Measurements from ENCODE around the gene LRRC8E. TPM values are rescaled to one million over a fixed set of nuclear protein-coding genes. Genes with fewer than 3 reads are reported as not detected.

Gene LRRC8E
- total RNA-seq, 1 experiment from 2014 or later = 0.77 TPM

- ChIA-PET POLR2A (ENCODE audit: low non-redundant PET) (no interaction called here), CTCF (interaction anchor here (0.6 kb wide), 1 partner anchor 308 kb away, joined by 3 read pairs; no protein-coding TSS in a partner anchor)
- DNase-seq (ENCODE audit: low spot score) = no peak
- intact Hi-C loops (cut with micrococcal nuclease; ENCODE audit: unreplicated experiment) = no loop called here
- peaks cover 79% of the 10 kb centered on the region for H3K36me3 ChIP-seq (ENCODE audit: insufficient read depth, low read length, poor library complexity, severe bottlenecking)
- no peaks in the 10 kb centered on the region for H3K27me3 ChIP-seq (replicated peaks; ENCODE audit: insufficient read depth, low read depth, low read length, poor library complexity)
- H3K27ac ChIP-seq (ENCODE audit: low read depth, low read length, poor library complexity, severe bottlenecking) = no peak overlapping the region
- no peaks in the 10 kb centered on the region for H3K9me3 ChIP-seq (ENCODE audit: low read depth, low read length, poor library complexity, severe bottlenecking)
- TF ChIP-seq EZH2 (IDR thresholded peaks at IDR 0.05; ENCODE audit: borderline replicate concordance, low read depth, low read length, poor library complexity, severe bottlenecking) (no peak), CTCF (conservative IDR thresholded peaks at IDR 0.05; ENCODE audit: low read depth, low read length) (peak; percentile 47)
- no TSS peak for BruUV-seq (replicated peaks)
- H3K4me1 ChIP-seq (ENCODE audit: insufficient read depth, low read length, poor library complexity, severe bottlenecking) = peaks cover 13% of the 10 kb centered on the region
- no peak overlapping the region for H3K4me3 ChIP-seq (ENCODE audit: low read depth, low read length, poor library complexity, severe bottlenecking)
Observed at GRCh38 chr19:7933411-7933810, 45.1 kb downstream of the LRRC8E start.

GRCh38 chr19:7933828-7934725, 45.8 kb downstream of the LRRC8E start:
- Histone ChIP-seq H3K36me3 (ENCODE audit: insufficient read depth, low read length, poor library complexity, severe bottlenecking) (peaks cover 82% of the 10 kb centered on the region), H3K27me3 (replicated peaks; ENCODE audit: insufficient read depth, low read depth, low read length, poor library complexity) (no peaks in the 10 kb centered on the region), H3K27ac (ENCODE audit: low read depth, low read length, poor library complexity, severe bottlenecking) (no peak overlapping the region), H3K9me3 (ENCODE audit: low read depth, low read length, poor library complexity, severe bottlenecking) (no peaks in the 10 kb centered on the region), H3K4me3 (ENCODE audit: low read depth, low read length, poor library complexity, severe bottlenecking) (no peak overlapping the region), H3K4me1 (ENCODE audit: insufficient read depth, low read length, poor library complexity, severe bottlenecking) (peaks cover 6% of the 10 kb centered on the region)
- BruUV-seq (replicated peaks) = no TSS peak
- DNase-seq (ENCODE audit: low spot score) = no peak
- ChIA-PET POLR2A (ENCODE audit: low non-redundant PET) (no interaction called here), CTCF (interaction anchor here (0.6 kb wide), 1 partner anchor 307 kb away, joined by 3 read pairs; no protein-coding TSS in a partner anchor)
- intact Hi-C loops (cut with micrococcal nuclease; ENCODE audit: unreplicated experiment) = no loop called here
- no peak for TF ChIP-seq EZH2 (IDR thresholded peaks at IDR 0.05; ENCODE audit: borderline replicate concordance, low read depth, low read length, poor library complexity, severe bottlenecking)
- TF ChIP-seq CTCF (conservative IDR thresholded peaks at IDR 0.05; ENCODE audit: low read depth, low read length) = 0 out of 2 replicates have a peak, but pooled peaks have one; percentile 7

GRCh38 chr19:7934766-7935165, 46.5 kb downstream of the LRRC8E start:
- Histone ChIP-seq H3K27me3 (replicated peaks; ENCODE audit: insufficient read depth, low read depth, low read length, poor library complexity) (no peaks in the 10 kb centered on the region), H3K4me3 (ENCODE audit: low read depth, low read length, poor library complexity, severe bottlenecking) (no peak overlapping the region), H3K27ac (ENCODE audit: low read depth, low read length, poor library complexity, severe bottlenecking) (no peak overlapping the region), H3K9me3 (ENCODE audit: low read depth, low read length, poor library complexity, severe bottlenecking) (no peaks in the 10 kb centered on the region), H3K36me3 (ENCODE audit: insufficient read depth, low read length, poor library complexity, severe bottlenecking) (peaks cover 83% of the 10 kb centered on the region), H3K4me1 (ENCODE audit: insufficient read depth, low read length, poor library complexity, severe bottlenecking) (no peaks in the 10 kb centered on the region)
- DNase-seq (ENCODE audit: low spot score) = no peak
- TF ChIP-seq CTCF (conservative IDR thresholded peaks at IDR 0.05; ENCODE audit: low read depth, low read length) (no peak), EZH2 (IDR thresholded peaks at IDR 0.05; ENCODE audit: borderline replicate concordance, low read depth, low read length, poor library complexity, severe bottlenecking) (no peak)
- intact Hi-C loops (cut with micrococcal nuclease; ENCODE audit: unreplicated experiment) = no loop called here
- ChIA-PET CTCF (no interaction called here), POLR2A (ENCODE audit: low non-redundant PET) (no interaction called here)
- no TSS peak for BruUV-seq (replicated peaks)

Data from A673 (cell line).